ENCODE measurements around the gene DDR2.

DNA sequence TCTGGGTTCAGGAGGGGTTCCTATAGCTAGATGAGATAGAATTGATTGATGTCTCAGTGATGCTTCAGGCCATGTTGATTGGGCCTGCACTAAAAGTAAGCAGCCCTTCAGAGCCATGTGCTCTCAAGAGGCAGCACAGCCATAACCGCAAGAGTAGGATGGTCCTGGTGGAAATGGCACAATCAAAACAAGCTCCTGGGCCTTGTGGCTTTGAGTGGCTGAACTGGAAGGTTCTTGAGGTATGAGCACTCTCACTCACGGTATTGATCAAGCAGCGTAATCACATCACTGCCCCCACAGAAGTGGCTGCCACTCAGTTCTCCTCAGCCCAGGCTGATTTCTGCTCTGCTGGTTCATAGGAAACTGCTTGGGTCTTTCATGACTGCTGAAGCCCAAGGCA, 76.0 kb downstream of the DDR2 start:
- TF ChIP-seq POLR2A (IDR thresholded peaks at IDR 0.05) = no peak
- no peak for TF ChIP-seq POLR2AphosphoS5 (IDR thresholded peaks at IDR 0.05)
- TF ChIP-seq, protein P1, sequence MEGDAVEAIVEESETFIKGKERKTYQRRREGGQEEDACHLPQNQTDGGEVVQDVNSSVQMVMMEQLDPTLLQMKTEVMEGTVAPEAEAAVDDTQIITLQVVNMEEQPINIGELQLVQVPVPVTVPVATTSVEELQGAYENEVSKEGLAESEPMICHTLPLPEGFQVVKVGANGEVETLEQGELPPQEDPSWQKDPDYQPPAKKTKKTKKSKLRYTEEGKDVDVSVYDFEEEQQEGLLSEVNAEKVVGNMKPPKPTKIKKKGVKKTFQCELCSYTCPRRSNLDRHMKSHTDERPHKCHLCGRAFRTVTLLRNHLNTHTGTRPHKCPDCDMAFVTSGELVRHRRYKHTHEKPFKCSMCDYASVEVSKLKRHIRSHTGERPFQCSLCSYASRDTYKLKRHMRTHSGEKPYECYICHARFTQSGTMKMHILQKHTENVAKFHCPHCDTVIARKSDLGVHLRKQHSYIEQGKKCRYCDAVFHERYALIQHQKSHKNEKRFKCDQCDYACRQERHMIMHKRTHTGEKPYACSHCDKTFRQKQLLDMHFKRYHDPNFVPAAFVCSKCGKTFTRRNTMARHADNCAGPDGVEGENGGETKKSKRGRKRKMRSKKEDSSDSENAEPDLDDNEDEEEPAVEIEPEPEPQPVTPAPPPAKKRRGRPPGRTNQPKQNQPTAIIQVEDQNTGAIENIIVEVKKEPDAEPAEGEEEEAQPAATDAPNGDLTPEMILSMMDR (IDR thresholded peaks at IDR 0.05) = no peak
